Measurements from ENCODE around the gene NPIPA2.
"Not testable (repeated sequence)": the region's sequence is repeated elsewhere in the genome, so short reads cannot be mapped to it uniquely, and the experiment has no call there.

The NPIPA2 gene

DNA sequence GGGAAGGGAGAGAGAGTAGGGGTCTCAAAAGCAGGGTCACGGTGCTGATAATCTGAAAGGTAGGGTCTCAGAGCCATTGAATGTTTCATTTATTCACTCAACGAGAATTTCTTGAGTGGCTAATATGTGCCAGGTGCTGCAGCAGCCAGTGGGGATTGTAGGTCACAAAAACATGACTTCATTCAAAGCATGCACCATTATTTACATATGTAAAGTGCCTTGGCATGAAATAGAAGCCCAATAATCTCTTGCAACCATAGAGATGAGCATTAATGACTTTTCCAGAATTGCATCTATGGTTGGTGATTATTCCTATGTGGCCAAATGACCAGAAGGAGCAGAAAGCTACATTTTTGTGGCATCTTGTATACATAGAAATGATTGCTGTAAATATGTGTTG is 55.2 kb downstream of the NPIPA2 start:
- H3K4me3 ChIP-seq (ENCODE audit: low read depth, low read length); DNase-seq (ENCODE audit: low read depth, low spot score); in situ Hi-C loops (cut with HindIII; ENCODE audit: low sequenced_read_pairs): not testable (repeated sequence)

DNA sequence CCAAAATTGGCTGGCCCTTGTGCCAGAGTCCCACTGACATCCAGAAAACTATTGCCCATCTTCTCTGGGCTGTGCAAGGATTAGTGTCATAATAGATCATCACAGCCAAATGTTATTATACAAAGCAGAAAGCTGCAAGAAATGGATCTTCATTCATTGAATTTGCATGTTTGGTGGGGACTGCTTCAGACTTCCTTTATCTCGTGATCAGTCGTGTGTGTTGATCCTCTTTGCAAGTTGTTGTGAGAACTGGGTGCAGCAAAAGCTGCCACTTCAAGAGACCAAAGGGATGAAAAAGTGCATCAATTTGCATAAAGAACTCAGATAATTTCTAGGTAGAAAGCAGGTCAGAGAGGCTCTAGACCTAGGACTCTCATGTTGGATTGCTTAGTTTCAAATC is 61.2 kb downstream of the NPIPA2 start:
- in situ Hi-C loops (cut with HindIII; ENCODE audit: low sequenced_read_pairs) = not testable (repeated sequence)

DNA sequence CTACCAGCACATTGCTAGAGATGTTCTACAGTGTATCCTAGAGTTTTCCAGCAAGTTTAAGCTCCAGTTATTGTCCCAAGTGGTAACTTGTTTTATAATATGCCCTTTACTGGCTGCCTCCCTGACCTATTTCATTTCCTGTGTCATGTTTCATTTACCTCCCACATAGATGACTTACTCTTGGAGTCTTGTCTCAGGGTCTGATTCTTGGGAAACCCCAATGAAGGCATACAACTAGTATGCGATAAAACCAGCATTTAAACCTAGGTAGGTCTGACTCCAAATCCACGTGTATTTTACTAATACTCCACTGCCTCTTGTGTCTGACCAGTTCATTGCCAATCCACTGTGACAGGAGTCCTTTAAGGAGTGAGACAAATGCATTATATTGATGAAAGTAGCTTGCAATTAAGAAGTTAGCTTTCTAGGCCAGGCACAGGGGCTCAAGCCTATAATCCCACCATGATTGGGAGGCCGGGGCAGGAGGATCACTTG is 64.9 kb downstream of the NPIPA2 start:
- in situ Hi-C loops (cut with HindIII; ENCODE audit: low sequenced_read_pairs); DNase-seq (ENCODE audit: low read depth, low spot score); H3K4me3 ChIP-seq (ENCODE audit: low read depth, low read length): not testable (repeated sequence)

More for the DNA sequence above, 61.2 kb downstream of the NPIPA2 start:
- H3K4me3 ChIP-seq (ENCODE audit: low read depth, low read length); DNase-seq (ENCODE audit: low read depth, low spot score): not testable (repeated sequence)

DNA sequence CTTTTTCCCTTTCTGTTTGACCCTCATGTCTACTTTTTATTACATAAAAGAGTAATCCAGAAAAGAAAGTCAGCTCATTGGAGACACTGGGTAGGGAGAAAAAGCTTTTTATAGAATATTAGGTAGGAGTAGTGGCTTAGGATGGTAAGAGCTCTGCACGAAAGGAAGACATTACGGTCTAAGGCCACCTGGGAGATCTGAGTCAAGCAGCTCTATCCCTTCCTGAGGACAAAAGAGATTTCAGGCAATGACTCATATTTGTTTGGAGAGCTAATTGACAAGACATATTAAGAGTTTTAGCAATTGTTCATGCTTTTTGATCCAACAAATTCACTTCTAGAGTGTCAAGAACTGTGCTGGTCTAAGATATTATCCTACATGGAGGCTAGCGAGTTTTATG is 71.6 kb downstream of the NPIPA2 start:
- DNase-seq (ENCODE audit: low read depth, low spot score); in situ Hi-C loops (cut with HindIII; ENCODE audit: low sequenced_read_pairs); H3K4me3 ChIP-seq (ENCODE audit: low read depth, low read length): not testable (repeated sequence)
